T-helper 9 cell (primary cell): Measurements from ENCODE around the gene DAPK2.

ENCODE experiments used
- DNase-seq: peaks from one replicate; pipeline ENCODE4 v3.0.0-alpha.2; 2020

The DAPK2 gene

DNA sequence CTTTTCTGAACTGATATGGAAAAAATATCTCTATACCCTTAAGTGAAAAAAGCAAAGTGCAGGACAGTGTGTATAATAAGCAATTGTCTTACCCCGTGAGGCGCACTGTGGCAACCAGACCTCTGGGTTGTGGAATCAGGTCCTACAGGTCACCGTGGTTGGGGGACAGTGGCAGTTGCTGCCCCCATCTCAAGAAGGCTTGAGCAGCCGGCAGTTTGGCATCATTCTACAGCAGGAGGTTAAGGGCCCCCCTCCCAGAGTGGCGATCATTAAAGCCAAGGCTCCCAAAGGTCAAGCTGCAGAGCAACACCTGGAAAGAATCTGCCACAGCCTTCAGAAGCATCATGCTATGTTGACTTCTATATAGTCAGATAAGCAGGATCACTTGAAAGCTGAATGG, 156.5 kb downstream of the DAPK2 start:
- no peak for DNase-seq

GRCh38 chr15:63888823-63889222, 157.5 kb downstream of the DAPK2 start:
- no peak for DNase-seq

DNA sequence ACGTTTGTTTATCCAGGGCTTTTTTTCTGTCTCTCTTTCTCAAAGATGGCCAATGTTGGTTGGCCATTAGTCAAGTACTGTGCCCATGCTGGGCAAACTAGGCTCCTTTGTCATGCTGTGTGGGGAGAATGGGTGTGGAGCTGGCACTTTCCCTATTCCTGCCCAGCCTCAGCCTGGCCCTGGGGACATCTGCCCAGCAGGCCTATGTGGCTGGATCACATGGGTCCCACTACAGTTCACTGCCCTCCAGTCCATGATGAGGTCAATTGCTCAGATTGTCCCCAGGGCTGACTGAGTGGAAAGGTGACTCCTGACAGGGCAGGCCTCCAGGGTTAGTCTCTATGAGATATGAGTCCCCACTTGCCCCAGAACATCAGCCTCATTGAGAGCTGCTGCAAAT, 158.1 kb downstream of the DAPK2 start:
- no peak for DNase-seq

- DNase-seq: no peak
These were observed 158.7 kb downstream of the DAPK2 start for GRCh38 chr15:63887630-63888029.

GRCh38 chr15:63884953-63885352, 161.3 kb downstream of the DAPK2 start:
- no peak for DNase-seq

- no peak for DNase-seq
These were observed 164.9 kb downstream of the DAPK2 start for GRCh38 chr15:63881431-63881830.

- no peak for DNase-seq
These were observed 165.5 kb downstream of the DAPK2 start for GRCh38 chr15:63880744-63881143.

DNA sequence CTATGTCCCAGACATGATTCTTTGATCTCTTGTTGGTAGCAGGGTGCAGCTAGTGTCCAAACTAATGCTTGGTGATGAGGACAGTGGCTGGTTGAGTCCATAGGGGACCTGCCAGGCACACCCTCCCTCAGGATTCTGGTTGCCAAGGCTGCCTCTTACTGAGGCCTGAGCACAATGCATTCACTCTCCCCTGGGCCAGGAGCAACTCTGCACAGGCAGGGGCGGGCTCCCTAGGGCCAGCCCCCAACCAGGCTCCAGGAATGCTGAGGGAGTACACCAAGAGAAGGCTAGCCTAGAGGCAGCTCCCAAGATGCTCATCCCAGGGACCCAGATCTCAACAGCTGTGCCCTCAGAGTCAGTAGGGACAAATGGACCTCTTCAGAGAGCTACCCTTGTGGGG, 166.3 kb downstream of the DAPK2 start:
- DNase-seq: no peak

- DNase-seq: no peak
These were observed 167.1 kb downstream of the DAPK2 start for GRCh38 chr15:63879211-63879610.

DNA sequence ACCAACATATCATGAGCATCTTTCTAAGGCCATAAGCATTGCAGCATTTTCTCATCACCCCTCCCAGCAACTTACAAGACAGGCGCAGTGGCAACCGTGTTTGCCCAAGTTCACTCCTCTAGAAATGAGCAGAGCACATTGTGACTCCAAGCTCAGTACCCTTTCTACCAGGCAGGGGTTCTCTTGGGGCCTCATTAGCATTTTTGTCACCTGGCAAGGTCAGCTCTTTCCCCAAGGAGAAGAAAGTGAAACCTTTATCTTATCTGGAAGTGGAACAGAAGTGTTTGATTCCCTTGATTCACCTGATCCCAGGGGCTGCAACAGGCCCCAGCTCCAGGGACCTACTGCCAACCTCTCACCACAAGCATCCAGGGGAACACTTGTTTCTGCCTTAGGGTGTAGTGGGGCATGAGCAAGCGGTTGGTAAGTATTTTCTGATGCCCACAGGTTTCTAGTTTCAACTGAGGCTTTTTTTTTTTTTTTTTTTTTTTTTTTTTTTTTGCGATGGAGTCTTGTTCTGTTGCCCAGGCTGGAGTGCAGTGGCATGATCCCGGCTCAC, 168.5 kb downstream of the DAPK2 start:
- no peak for DNase-seq

DNA sequence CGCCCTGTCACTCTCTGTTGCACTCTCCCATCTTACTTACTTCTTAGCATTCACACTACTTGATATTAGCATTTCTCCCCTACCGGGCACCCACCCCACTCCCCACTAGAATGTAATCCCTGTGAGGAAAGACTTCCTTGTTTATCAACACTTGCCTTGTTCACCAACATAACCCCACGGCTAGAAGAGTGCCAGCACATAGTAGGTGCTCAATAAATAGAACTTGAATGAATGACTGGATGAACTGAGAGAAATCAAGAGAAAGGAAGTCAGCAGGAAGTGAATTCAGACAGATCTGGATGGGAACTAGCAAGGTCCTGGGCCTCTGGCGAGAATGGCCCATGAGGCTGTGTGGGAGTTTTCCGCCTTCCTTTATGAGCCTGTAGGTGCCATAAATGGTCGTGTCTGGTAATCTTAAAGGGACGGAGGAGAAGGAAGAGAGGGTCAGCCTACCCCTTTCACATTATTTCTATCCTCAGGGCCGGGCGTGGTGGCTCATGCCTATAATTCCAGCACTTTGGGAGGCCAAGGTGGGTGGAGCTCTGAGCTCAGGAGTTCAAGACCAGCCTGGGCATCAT, 170.1 kb downstream of the DAPK2 start:
- DNase-seq: no peak

- no peak for DNase-seq
These were observed 171.7 kb downstream of the DAPK2 start for GRCh38 chr15:63874616-63875015.

DNA sequence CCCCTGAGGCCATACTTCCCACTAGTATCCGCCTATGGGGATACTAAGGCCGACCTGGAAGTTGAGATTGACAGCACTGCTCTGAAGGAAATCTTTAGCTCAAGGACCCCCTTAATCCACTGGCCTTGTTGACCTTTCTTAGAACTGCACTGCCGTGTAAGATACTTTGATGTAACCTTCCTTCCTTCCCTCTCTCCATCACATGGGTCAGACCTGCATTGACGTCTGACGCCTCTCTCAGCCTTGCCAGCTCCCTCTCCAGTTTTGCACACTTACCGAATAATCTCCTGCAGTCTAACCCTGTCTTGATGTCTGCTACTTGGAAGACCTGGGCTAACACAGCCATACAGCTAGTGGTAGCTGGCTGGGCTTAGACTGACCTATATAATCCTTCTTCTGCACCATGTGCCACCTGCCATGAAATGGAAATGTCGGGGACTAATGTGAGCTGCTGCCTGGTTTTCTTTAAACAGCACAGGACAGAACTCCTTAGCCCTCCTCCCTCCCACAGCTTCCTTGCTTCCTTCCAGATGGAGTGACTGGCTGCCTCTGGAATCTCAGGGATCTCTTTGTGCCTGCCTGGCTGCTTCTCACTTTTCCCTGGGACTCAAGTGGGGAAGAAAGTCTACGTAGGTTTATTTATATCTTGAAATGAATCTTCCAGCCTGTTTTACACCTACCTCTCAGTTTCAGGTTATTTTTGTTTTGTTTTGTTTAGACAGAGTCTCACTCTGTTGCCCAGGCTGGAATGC, 173.3 kb downstream of the DAPK2 start:
- DNase-seq: no peak

- no peak for DNase-seq
These were observed 175.6 kb downstream of the DAPK2 start for GRCh38 chr15:63870487-63871209.

GRCh38 chr15:63870043-63870394, 176.3 kb downstream of the DAPK2 start:
- no peak for DNase-seq

DNA sequence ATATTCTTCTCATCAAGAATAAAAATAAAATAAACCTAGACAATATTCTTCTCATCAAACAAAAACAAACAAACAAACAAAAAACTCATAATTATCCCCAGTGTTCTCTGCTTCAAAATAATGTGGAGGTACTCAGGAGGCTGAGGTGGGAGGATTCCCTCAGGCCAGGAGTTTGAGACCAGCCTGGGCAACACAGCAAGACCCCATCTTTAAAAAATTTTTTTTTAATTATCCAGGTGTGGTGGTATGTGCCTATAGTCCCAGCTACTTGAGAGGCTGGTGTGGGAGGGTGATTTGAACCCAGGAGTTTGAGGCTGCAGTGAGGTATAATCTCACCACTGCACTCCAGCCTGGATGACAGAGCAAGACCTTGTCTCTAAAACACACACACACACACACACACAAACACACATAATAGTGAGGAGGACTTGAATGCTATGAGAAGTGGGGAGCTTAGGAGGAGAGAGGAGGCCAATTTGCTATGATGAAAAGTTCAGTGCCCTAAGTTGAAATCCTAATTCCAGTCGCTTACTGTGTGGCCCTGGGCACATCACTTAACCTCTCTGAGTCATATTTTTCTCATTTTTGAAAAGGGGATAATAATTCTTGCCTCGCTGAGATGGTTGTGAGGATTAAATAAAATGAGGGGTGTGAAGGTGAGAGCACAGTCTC, 176.8 kb downstream of the DAPK2 start:
- DNase-seq: no peak

DNA sequence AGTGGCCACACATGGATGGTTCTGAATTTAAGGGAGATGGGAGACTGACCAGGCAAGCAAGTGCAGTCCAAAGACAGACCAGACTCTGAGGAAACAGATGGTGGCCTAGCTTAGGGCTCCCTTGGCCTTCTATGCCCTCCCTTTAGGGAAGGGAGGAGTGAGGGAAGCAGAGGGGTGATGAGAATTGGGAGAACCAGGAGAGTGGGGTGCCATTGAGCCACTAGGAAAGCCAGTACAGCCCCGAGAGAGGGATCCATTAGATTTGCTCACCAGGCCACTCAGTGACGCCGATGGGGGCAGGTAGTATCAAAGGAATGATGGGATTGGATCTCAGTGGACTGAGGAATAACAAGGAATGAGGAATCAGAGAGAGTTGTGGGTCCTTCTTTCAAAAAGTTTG, 182.1 kb downstream of the DAPK2 start:
- DNase-seq: no peak

- no peak for DNase-seq
These were observed 184.3 kb downstream of the DAPK2 start for GRCh38 chr15:63861946-63862517.

DNA sequence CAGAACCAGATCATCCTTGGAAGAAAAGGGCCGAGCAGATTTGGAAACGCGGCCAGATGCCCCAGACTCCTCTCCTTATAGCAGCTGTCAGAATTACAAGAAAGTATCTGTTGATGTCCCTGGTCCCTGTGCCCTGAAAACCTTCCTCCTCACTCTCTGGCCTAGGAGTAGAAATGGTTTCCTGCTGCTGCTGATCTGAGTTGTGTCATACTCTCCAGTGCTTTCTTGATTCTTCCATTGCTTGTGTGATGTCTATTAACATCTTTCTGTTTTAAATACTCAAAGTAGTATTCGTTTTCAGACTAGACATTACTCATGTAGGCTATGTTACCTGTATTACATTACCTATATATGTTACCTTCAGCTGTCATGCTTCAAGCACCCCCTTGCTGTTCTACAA, 185.7 kb downstream of the DAPK2 start:
- DNase-seq: no peak

GRCh38 chr15:63860155-63860554, 186.1 kb downstream of the DAPK2 start:
- peak; percentile 39 for DNase-seq

DNA sequence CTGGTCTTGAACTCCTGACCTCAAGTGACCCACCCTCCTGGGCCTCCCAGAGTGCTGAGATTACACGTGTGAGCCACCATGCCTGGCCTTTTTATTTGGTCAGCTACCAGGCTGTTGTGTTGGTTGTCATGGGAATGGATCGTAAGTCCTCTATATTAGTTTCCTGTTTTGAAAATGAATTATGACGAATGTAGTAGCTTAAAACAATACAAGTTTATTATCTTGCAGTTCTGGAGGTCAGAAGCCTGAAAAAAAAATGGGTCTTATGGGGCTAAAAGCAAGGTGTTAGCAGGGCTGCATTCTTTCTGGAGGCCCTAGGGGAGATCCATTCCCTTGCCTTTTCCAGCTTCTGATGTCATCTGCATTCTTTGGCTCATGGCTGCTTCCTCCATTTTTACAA, 187.4 kb downstream of the DAPK2 start:
- no peak for DNase-seq

GRCh38 chr15:63858448-63858847, 187.8 kb downstream of the DAPK2 start:
- no peak for DNase-seq

DNA sequence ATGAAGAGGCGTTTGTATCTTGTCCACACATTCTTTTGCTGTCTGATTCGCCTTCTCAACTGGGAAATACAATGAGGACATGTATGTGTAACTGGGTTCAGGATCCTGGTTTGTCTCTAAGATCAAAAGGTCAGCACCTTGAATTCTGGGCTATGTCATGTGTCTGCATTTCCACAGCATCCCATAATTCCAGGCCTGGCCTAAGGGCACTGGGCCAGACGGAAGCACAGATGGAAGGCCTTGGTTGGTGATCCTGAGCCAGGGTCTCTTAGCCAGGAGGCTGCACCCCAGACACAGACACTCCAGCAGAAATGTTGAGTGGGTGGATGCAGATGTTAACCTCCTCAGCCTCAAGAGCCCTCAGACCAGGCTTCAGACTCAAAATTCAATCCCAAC, 188.8 kb downstream of the DAPK2 start:
- no peak for DNase-seq
